GM12873 (cell line): ENCODE results near the gene ABHD17A.

Experiments used
- TF ChIP-seq, protein P1 (sequence below): IDR thresholded peaks from 2 replicates; pipeline ENCODE4 v1.5.1; 2012; ENCODE audit warnings: low read depth, mild to moderate bottlenecking, moderate library complexity, low read length, control low read depth; ENCODE audit not compliant: insufficient read depth; ENCODE audit errors: missing control alignments

ABHD17A gene

GRCh38 chr19:1845125-1845515 lies 40.2 kb downstream of the ABHD17A start:
- TF ChIP-seq, protein P1, sequence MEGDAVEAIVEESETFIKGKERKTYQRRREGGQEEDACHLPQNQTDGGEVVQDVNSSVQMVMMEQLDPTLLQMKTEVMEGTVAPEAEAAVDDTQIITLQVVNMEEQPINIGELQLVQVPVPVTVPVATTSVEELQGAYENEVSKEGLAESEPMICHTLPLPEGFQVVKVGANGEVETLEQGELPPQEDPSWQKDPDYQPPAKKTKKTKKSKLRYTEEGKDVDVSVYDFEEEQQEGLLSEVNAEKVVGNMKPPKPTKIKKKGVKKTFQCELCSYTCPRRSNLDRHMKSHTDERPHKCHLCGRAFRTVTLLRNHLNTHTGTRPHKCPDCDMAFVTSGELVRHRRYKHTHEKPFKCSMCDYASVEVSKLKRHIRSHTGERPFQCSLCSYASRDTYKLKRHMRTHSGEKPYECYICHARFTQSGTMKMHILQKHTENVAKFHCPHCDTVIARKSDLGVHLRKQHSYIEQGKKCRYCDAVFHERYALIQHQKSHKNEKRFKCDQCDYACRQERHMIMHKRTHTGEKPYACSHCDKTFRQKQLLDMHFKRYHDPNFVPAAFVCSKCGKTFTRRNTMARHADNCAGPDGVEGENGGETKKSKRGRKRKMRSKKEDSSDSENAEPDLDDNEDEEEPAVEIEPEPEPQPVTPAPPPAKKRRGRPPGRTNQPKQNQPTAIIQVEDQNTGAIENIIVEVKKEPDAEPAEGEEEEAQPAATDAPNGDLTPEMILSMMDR = no peak

DNA sequence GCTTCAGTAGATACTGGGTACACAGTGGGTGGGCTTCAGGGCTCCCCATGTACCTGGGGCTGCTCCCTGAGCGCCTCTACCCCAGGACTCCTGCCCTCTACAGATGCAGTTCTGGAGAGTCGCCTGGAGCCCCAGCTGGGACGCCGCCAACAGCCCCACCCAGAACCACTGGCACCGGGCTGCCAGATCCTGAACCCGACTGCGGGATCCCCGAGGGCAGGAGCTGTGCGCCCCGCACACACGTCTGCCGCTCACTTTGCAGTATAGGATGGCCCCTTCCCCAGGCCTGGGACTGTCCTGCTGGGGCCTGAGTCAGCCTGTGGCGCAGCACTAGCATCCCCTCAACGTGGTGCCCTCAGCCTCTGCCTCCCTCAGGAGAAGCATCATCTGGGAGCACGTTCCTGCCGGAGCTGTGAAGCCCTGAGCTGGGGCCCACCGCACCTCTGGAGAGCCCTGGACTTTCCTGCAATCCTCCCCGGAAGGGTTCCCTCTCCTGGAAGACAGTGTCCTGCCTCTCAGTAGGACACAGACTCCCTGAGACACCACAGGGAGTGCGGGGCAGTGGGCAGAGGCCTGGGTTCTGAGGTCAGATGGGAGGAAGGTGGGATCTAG lies 40.7 kb downstream of the ABHD17A start:
- TF ChIP-seq, protein P1 = no peak

- TF ChIP-seq, protein P1 = no peak
Observed at GRCh38 chr19:1843646-1844394, 41.5 kb downstream of the ABHD17A start.

DNA sequence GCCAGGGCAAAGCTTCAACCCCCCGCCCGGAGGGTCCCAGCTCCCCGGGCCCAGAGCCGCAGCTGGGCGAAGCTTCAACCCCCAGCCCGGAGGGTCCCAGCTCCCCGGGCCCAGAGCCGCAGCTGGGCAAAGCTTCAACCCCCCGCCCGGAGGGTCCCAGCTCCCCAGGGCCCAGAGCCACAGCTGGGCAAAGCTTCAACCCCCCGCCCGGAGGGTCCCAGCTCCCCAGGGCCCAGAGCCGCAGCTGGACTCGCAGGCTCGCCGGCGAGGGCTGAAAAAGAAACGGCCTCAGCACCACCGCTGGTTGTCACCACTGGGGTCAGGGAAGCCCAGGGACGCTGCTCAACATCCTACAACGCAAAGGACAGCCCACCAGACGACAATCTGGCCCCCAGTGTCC lies 42.2 kb downstream of the ABHD17A start:
- TF ChIP-seq, protein P1 = no peak

DNA sequence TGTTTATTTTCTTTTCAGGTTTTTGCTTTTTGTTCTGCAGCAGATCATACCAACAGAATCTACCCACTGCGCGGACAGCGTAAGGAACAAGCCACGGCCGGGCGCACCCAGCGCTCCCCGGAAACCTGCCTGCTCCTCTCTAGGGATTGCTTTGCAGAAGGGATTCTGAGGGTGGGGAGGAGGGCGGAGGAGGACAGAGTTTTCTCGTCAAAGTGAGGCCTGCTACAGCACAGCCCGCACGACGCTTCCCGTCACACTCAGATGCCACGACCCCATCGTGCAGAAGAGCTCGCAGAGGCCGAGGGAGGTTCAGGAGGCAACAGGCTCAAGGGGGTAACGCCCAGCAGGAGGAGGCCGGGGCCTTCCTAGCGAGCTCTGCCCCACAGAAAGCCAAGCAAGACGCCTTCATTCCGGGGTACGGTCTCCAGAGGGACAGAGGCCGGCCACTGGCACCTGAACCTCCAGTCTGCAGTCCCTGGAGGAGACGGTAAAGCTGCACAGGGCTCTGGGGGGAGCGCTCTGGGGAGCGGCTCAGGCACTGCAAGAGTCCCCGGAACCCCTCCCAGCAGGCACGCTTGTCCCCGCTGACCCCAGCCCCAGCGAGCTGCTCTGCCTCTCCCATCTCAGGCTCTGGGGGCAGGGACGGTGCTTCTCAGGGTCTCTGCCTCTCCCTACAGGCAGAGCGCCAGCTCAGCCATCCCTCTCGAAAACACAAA lies 43.9 kb downstream of the ABHD17A start:
- TF ChIP-seq, protein P1 = no peak

- TF ChIP-seq, protein P1 = no peak
Observed at GRCh38 chr19:1840541-1841115, 44.7 kb downstream of the ABHD17A start.

- TF ChIP-seq, protein P1 = no peak
Observed at GRCh38 chr19:1839658-1840540, 45.4 kb downstream of the ABHD17A start.
